ENCODE measurements around the gene FKBP10.
"Not testable (repeated sequence)": the region's sequence is repeated elsewhere in the genome, so short reads cannot be mapped to it uniquely, and the experiment has no call there.

The FKBP10 gene

DNA sequence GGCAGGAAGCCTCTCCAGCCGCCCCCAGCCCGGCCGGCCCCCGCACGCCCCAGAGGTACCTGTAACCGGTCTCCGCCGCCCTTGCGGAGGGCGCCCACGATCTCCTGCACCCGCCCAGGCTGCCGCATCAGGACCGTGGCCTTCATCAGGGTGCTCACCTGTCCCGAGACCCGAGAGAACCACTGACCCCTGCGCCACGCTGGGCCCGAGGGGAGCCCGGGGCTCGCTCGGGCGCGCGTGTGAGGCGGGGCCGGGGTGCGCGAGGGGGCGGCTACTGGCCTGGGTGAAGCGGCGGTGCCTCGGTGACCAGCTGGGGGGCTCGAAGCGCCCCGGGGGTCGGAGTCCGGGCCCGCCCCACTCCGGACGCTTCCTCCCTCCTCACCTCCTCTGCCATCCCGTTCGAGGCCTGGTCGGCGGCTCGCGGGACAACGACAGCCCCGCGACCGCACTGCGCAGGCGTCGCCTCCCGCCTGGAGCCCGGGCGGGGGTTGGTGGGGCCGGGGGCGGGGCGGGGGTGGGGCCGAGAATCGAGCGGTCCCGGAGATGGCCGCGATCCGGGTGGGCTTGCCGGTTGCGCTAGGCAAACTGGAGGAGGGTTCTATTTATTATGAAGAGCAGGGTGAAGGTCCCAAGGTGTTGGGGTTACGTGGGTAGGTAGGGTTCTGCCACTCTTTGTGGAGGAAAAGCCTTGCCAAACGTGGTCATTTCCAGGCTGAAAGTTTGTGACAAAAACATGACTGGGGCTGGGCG lies 23.2 kb downstream of the FKBP10 start, which contains the start of gene NT5C3B:
NT5C3B (minus strand) TSS at position 433 of the 750 bp plus-strand sequence; CDS start at position 394, 39 bp downstream.
- in situ Hi-C loops (cut with MboI; ENCODE audit: low sequenced_read_pairs), result no loop called here

DNA sequence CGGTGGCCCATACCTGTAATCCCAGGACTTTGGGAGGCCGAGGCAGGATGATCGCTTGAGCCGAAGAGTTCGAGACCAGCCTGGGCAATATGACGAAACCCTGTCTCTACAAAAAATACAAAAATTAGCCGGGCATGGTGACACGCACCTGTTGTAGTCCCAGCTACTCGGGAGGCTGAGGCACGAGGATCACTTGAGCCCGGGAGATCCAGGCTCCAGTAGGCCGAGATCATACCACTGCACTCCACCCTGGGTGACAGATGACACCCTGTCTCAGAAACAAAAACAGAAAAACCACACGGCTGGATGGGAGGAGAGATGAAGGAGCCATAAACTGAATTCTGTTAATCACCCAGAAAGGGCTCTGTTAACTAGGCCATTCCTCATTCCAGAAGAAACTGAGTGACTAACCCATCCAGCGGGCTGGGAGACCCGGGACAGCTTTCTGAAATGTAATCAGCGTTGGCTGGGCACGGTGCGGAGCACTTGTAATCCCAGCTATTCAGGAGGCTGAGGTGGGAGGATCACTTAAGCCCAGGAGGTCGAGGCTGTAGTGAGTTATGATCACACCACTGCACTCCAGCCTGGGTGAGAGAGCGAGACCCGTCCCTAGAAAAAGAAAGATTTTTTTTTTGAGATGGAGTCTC lies 23.9 kb downstream of the FKBP10 start:
- in situ Hi-C loops (cut with MboI; ENCODE audit: low sequenced_read_pairs), result no loop called here

DNA sequence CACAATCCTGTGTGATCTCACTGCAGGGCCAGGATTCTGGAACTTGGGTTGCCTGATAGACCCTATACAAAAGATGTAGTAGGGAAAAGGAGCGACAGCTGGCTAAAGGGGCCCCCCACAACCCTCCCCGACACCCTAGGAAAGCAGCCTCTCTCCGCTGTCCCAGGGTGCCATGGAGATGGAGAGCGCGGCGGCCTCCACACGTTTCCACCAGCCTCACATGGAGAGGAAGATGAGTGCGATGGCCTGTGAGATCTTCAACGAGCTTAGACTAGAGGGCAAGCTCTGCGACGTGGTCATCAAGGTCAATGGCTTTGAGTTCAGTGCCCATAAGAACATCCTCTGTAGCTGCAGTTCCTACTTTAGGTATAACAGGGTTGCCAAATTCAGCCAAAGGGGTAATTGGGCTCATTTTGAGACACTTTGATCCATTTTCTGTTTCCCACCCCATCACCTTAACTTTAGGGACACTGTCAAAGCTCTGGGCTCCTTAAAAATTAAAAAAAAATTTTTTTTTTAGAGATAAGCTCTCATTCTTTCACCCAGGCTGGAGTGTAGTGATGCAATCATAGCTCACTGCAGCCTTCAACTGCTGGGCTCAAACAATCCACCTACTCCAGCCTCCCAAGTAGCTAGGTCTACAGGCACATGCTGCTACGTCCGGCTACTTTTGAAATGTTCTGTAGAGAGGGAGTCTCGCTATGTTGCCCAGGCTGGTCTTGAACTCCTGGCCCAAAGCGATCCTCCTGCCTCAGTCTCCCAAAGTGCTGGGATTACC lies 25.1 kb downstream of the FKBP10 start, which contains the start of gene KLHL10:
KLHL10 (plus strand) TSS at position 65 of the 778 bp plus-strand sequence; CDS start at position 173, 108 bp downstream.
- in situ Hi-C loops (cut with MboI; ENCODE audit: low sequenced_read_pairs), result no loop called here

DNA sequence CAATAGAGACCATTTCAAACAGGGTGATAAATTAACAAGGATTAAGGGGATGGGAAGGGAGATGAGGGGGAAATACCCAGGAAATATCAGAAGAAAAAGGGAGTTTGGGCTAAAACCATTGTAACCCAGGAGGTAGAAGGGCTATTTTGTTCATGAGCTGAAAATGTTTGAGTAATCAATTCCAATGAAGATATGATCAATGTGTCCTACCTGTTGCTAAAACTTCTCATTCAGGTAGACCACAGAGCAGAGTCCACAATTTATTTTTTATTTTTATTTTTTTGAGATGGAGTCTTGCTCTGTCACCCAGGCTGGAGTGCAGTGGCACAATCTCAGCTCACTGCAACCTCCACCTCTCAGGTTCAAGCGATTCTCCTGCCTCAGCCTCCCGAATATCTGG lies 26.6 kb downstream of the FKBP10 start:
- in situ Hi-C loops (cut with MboI; ENCODE audit: low sequenced_read_pairs), result not testable (repeated sequence)

DNA sequence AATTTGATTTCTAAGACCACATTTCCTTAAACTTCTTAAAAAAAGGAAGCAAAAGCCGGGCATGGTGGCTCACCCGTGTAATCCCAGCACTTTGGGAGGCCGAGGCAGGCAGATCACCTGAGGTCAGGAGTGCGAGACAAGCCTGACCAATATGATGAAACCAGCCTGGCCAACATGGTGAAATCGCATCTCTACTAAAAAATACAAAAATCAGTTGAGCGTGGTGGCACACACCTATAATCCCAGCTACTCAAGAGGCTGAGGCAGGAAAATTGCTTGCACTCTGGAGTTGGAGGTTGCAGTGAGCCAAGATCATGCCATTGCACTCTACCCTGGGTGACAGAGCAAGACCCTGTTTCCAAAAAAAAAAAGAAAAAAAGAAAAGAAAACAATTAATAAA lies 28.0 kb downstream of the FKBP10 start:
- in situ Hi-C loops (cut with MboI; ENCODE audit: low sequenced_read_pairs), result not testable (repeated sequence)

DNA sequence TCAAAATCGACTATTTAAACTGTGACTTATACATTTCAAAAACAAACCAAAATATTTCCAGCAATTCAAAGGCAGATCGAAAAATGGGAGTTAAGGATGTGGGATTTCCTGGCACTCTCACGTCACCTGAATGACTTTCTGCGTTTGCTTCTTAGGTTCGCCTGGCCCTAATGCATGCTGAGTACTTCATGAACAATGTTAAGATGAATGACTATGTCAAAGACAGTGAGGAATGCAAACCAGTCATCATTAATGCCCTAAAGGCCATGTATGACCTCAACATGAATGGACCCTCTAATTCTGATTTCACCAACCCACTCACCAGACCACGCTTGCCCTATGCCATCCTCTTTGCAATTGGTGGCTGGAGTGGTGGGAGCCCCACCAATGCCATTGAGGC lies 32.2 kb downstream of the FKBP10 start:
- in situ Hi-C loops (cut with MboI; ENCODE audit: low sequenced_read_pairs), result no loop called here

DNA sequence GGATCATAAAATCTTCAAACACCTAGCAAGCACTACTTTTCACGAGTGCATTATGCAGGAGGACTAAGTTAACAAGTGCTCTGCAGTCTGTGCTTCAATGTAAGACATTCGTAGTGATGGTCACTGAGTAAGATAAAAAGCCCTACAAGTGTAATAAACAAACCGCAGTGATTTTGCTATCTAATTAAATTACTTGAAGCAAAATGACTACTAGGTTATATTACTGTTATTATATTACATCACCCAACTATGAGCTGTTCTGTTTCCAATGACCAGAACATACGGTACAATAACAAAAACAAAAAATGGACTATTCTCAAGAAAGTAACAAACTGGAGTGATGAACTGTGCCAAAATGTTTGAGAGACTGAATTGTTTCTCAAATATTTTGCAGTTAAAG lies 36.0 kb downstream of the FKBP10 start:
- in situ Hi-C loops (cut with MboI; ENCODE audit: low sequenced_read_pairs), result no loop called here

DNA sequence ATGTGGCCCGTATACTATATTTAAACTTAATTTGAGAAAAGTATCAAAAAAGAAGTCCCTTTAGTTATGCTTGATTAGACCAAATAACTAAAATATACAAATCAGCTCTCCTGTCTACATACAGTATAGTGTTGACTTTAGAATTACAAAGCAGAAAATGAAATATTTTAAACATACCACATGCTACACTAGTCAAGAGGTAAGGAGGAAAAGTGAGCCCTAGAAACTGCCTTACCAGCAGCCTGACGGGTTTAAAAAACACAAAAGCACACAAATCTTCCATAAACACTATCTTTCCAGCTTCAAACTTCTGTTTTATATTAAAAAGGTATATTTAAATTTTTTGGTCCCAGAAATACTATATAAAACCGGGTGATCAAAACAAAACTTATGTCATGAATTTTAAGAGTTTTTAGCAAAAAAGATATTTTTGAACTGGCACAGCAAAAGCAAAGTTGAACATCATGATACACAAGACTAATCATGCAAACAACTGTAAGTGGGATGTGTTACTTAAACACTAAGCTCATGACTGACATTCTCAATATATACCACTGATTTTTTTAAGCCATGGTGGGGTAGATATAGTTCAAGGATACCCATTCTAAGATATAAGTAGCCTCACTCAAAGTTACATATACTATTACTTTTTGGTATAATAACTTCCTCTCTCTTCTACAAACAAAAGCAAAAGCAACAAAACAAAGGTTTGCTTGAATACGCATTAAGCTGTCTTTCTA lies 36.6 kb downstream of the FKBP10 start:
- in situ Hi-C loops (cut with MboI; ENCODE audit: low sequenced_read_pairs), result no loop called here

DNA sequence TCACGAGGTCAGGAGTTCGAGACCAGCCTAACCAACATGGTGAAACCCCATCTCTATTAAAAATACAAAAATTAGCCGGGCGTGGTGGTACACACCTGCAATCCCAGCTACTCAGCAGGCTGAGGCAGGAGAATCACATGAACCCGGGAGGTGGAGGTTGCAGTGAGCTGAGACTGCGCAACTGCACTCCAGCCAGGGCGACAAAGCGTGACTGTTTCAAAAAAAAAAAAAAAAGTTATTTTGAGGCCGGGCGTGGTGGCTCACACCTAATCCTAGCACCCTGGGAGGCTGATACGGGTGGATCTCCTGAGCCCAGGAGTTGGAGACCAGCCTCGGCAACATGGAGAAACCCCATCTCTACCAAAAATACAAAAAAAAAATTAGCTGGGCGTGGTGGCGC lies 38.6 kb downstream of the FKBP10 start:
- in situ Hi-C loops (cut with MboI; ENCODE audit: low sequenced_read_pairs), result not testable (repeated sequence)

DNA sequence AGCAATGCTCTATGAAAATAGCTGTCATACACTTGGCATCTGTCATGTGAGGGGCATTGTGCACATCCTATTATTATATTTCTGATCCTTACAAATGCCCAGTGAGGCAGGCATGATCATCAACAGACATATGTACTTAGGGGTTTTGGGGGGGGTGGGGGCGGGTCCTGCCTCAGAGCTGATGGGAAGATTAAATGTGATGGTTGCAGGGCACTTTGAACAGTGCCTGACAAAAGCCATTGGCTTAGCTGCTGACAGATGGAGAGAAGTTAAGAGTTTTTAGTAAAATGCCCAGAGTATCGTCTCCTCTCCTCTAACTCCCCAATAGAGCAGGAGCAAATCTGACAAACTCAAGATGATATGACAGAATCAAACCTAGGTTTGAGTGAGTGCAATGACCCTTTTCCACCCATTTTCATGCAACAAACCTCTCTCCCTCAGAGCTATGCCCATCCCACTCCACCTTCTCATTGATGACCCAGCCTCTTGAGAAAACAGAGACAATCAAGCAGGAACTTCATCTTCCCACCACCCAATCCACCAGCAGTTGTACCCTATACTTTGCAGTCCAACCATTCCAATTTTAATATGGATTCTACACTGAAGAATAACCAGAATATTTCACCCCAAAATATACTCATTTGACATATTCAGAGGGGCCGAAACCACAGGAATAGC lies 47.6 kb downstream of the FKBP10 start:
- in situ Hi-C loops (cut with MboI; ENCODE audit: low sequenced_read_pairs), result no loop called here

DNA sequence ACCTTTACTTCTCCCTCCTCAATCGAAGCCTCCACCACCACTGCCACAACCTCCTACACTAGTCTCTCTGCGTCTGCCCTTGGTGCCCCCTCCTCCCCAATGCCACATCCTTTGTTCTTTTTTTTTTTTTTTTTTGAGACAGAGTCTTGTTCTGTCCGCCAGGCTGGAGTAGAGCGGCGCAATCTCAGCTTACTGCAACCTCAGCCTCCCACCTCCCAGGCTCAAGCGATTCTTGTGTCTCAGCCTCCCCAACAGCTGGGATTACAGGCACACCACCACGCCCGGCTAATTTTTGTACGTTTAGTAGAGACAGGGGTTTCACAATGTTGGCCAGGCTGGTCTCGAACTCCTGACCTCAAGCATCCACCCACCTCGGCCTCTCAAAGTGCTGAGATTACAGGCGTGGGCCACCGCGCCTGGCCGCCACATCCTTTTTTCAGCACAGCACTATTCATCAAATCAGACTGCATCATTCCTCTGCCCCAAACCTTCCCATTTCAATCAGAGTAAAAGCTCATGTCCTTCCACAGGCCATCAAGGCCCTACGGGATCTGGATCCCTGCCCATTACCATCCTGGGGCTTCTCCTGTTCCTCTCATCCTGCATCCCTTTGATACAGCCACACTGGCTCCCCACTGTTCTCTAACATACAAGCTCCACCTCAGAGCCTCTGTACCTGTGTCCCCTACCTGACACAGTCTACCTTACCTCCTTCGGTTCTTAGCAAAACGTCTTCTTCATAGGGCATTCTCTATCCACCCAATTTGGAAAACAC lies 50.5 kb downstream of the FKBP10 start:
- in situ Hi-C loops (cut with MboI; ENCODE audit: low sequenced_read_pairs), result no loop called here

DNA sequence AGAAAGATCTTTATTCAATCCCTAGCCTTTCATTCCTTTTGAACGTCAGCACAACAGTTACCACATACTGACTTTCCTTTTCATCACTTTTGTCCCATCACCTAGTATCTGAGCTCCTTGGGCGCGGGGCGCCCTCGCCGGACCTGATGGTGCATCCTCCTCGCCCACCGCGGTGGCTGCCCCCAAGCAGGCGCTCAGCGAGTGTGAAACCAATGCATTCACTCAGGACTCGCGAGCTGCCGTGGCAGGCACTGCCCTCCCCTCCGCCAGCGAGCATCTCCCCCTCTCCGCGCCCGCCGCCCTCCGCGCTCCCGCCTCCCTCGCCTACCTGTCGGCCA lies 51.7 kb downstream of the FKBP10 start:
- in situ Hi-C loops (cut with MboI; ENCODE audit: low sequenced_read_pairs), result no loop called here

DNA sequence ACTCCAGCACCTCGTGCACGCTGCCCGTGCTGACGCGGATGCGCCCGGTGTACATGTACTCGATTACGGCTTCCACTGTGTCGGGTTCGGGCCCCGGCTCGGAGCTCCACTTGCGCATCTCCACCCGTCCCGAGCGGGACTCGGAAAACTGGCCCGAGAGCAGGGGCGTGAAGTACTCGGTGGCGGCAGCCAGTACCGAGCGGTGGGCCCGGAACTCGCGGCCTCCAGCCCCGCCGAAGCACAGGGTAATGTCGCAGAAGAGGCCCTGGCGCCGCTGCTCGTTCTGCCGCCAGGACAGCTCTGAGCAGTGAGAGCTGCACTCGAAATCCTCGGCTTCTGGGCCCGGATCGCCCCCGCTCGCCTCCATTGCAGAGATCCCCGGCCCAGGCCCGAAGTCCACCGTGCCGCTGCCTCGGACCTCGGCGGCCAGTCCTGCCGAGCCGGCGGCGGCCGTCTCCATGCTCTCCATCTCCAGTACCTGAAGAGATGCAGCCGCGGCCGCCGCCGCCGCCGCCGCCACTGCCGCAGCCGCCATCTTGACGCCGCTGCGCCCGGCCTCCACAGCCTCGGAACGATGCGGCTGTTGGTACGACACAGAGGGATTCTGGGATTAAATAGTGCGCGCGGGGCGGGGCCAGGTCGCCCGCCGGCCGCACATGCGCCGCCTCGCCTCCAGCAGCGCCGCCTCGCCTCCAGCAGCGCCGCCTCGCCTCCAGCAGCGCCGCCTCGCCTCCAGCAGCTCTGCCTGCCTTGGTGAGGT lies 52.2 kb downstream of the FKBP10 start, which contains the start of gene KLHL11:
KLHL11 (minus strand) TSS at position 588 of the 760 bp plus-strand sequence; CDS start at position 535, 53 bp downstream.
- in situ Hi-C loops (cut with MboI; ENCODE audit: low sequenced_read_pairs), result no loop called here

DNA sequence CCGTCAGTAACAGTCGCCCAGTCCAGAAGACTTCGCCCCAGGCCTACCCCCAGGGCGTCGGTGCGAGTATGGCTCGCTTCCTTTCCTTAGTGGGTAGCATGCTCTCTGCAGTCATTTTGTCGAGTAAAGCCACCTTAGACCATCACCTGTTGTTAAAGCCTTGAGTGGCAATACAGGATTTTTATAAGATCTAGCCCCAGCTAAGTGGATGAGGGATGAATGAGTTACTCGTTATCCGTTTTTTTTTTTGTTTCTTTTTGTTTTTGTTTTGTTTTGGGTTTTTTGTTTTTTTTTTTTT lies 52.7 kb downstream of the FKBP10 start:
- in situ Hi-C loops (cut with MboI; ENCODE audit: low sequenced_read_pairs), result no loop called here

DNA sequence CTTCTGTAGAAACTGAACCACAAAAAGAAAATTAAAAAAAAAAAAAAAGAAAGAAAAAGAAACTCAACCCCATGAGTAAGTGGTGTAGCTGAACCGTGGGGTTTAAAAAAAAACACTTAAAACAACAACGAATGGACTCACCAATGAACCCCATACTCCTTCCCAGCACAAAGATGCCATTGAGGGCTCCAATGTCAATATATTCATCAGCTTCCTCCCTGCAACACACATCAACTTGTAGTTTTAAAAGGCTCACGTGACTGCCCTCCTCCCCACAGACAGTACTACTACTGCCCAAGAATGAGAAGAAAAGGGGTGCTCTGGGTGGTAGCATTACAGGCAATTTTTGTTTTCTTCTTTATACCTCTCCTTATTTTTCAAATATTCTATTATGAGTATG lies 55.8 kb downstream of the FKBP10 start:
- in situ Hi-C loops (cut with MboI; ENCODE audit: low sequenced_read_pairs), result no loop called here

DNA sequence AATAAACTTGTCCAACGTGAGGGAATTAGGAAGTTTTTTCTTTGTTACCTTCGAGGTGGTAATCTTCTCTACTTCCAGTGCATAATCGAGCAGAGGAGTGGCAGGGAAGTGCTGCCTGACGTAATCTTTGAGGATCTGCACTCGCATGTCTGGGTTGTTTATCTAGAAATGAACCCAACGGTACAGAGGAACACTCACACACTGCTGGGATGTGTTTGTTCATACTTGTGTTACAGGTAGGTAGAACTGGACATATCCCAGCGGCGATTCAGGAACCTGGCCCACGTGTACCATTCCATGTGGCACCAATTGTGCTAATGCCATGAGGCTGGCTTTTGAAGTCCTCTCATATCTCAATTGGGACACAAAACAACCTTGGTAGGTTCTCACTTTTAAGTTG lies 56.6 kb downstream of the FKBP10 start:
- in situ Hi-C loops (cut with MboI; ENCODE audit: low sequenced_read_pairs), result no loop called here

DNA sequence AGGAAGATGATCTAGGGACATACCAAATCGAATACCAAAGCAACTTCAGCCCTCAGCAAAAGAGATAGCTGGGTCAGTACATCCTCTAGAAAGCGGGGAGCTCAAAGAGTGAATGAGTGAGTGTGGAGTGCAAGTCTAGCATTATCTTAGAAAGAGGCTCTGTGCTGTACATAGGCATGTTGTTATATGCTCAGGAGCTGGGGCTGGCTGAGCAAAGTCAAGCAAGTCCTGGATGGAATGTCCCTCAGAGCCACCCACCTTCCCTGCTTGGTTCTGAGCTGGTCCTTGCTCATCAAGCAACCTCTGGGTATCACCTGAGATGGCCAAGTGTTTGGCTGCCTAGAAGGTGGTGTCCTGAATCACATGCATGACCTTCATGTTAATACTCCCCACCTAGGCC lies 57.3 kb downstream of the FKBP10 start:
- in situ Hi-C loops (cut with MboI; ENCODE audit: low sequenced_read_pairs), result no loop called here

DNA sequence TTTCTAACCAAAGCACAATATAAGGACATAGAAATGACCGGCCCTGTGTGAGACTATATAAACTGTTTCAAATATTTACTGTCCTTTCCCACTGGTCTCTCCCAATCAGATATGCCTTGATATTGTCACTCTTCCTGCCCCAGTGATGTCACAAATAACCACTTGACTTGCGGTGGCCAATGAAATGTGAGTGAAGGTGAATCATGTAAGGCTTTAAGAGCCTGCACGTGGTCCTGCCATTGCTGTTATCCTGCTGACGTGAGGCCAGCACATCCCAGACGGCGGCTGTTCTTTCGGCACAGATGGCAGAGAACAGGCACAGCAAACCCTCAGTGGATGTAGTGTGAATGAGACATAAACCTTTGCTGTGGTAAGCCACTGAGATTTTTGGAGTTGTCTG lies 57.8 kb downstream of the FKBP10 start:
- in situ Hi-C loops (cut with MboI; ENCODE audit: low sequenced_read_pairs), result no loop called here

DNA sequence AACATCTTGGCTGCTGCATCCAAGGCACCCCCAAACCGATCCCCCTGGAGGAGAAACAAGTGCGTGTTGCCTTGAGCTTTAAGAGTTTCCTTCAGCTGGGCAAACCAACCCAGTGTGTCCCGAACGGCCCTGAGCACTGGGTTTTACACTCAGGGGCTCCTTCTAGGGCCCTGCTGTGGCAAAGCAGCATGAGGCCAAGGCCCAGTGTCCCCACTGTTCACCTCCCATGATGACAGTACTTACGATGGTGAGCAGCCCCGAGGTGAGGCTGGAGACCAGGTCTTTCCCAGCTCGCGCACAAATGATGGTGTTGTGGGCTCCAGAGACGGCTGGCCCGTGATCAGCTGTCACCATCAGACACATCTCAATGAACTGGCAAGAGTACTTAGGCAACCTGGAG lies 59.0 kb downstream of the FKBP10 start:
- in situ Hi-C loops (cut with MboI; ENCODE audit: low sequenced_read_pairs), result no loop called here

Data from HL-60/S4 (cell line).